Activated CD8-positive, alpha-beta memory T cell treated with anti-CD3 and anti-CD28 coated beads, Interleukin-2, amount 50 U/mL, for 1 hour (primary cell): ENCODE measurements around the gene BCAT1.

Source experiments
- DNase-seq: peaks from one replicate; pipeline ENCODE4 v3.0.0-alpha.2; 2020; ENCODE audit errors: extremely low read depth

The BCAT1 gene

DNA sequence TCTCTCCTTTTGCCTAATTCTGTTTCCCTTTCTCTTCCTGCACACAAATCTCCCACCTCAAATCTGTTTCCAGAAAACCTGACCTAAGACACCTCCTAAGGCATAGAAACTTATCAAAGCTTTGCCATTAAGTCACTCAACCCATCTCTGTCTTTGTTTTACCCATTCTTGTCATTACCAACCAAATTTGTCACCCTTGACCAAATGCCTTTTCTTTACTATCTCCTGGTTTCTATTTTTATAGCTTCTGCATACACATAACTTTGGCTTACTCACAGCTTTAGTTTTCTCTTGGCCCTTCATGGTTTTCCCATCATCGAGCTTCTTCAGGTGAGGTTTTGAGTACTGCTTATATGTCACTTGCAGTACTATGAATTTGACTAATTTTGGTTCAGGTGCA lies 184.2 kb downstream of the BCAT1 start:
- DNase-seq: no peak

DNA sequence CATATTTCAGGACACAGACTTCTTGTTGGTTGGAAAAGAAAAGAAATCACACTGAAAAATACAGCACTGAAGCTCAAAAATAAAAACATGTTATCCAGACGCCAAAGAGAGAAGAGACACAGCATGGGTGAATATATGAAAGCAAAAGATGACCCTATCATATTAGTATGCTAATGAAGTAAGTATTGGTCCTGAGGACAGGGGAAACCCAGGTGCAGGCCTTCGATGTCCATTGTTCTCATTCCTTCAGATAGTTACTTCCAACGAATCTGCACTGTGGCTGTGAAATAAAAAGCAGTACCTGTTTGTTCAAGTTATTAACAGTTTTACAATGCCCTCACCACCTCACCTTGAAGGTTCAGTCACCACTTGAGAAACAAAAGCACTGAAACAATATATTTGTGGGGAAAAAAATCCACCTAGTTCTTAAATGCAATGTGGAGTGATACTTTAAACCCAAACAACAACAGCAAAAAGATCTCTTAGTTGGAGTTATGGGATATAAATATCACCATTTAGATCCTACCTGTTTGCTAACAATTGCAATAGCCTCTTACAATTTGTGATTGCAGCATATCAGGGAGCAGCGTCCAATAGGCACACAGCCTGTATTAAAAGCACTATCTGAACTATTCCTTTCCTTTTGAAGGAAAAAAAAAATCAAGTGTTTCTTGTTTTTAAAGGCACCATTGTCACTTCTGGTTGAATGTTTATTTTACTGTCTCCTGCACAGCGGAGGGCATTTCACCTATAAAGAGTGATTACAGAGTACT lies 188.1 kb downstream of the BCAT1 start:
- no peak for DNase-seq

DNA sequence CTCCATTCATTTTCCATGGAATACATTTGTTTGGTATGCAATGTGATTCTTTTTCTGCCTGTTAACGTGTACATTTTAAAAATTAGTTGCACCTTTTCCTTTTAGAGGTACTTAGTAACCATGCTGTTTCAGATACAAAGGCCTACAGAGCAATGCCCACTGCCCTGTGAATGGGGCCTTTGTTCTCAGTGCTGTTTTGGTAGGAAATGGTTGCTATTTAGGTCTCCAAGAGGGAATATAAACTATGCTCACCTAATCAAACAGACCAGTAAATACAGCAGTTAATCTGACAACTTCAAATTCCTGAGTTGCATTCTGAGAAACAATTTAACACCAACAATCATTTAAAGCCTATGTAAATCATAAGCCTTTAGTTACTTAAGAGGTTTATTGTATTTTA lies 188.7 kb downstream of the BCAT1 start:
- no peak for DNase-seq
